ENCODE measurements around the gene NT5M. TPM values are rescaled to one million over a fixed set of nuclear protein-coding genes. Genes with fewer than 3 reads are reported as not detected.
"Not testable (repeated sequence)": the region's sequence is repeated elsewhere in the genome, so short reads cannot be mapped to it uniquely, and the experiment has no call there.

Gene NT5M
- 1 to 10 TPM; 3.4 to 6.1 (median 5.2) TPM for total RNA-seq
- polyA plus RNA-seq: 6.3 TPM
- long read RNA-seq, donor 1, transcript NT5M-201 (5 exons, 1,617 nt): major isoform, 13 of 31 reads
- long read RNA-seq, donor 1, partial matches to known transcripts: 0 of 31 reads
- long read RNA-seq, donor 1, other reads (novel, unspliced or antisense): 18 of 31 reads
- long read RNA-seq, donor 2, transcript NT5M-201 (5 exons, 1,617 nt): major isoform, 11 of 20 reads
- long read RNA-seq, donor 2, partial matches to known transcripts: 2 of 20 reads
- long read RNA-seq, donor 2, other reads (novel, unspliced or antisense): 7 of 20 reads
- long read RNA-seq, donor 3, partial matches to known transcripts: 0 of 5 reads
- long read RNA-seq, donor 3, other reads (novel, unspliced or antisense): 3 of 5 reads
- long read RNA-seq, donor 4, transcript NT5M-201 (5 exons, 1,617 nt): major isoform, 11 of 22 reads
- long read RNA-seq, donor 4, partial matches to known transcripts: 2 of 22 reads
- long read RNA-seq, donor 4, other reads (novel, unspliced or antisense): 6 of 22 reads

DNA sequence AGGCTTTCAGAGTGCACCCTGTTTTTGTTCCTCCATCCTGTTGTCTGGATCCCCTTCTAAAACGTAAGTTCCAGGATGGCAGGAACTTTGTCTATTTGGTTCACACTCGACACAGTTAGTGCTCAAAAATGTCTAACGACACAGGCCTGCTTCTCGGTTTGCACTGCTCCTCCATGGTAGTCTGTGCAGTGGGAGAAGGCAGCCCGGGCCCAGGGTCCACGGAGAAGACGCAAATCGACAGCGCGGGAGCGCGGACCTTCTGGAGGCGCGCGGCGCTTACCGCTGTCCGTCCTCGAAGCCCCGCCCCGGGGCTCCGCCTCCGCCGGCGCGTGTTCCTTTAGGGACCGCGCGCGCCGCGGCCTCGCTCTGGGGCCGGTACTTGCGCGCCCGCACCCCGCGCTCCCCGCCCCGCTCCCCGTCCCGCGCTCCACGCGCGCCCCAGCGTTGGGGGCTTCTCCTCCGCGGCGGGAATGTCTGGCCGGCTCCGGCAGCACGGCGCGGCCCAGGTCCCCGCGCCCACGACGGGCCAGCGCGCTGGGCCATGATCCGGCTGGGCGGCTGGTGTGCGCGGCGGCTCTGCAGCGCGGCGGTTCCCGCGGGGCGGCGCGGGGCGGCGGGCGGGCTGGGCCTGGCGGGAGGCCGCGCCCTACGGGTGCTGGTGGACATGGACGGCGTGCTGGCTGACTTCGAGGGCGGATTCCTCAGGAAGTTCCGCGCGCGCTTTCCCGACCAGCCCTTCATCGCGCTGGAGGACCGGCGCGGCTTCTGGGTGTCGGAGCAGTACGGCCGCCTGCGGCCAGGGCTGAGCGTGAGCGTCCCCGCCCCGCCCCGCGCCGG is at the start of gene NT5M:
Gene NT5M (plus strand): TSS at position 364 of the 837 bp plus-strand sequence. CDS start 178 bp downstream, at position 542.
- H3K27me3 ChIP-seq (ENCODE audit: control insufficient read depth, insufficient read depth): no peaks in the 10 kb centered on the region
- peak within 1 kb of the TSS; percentile 74 for H3K4me3 ChIP-seq (ENCODE audit: low read length)
- WGBS: under 1% methylated on average over 107 of the region's 107 CpGs
- intact Hi-C loops (cut with DNase I): no loop called here
- H3K9me3 ChIP-seq (ENCODE audit: control insufficient read depth, low read length): no peaks in the 10 kb centered on the region
- ATAC-seq (peak; percentile 87 to 92), DNase-seq (peak; percentile 80 to 95 (median 90))
- H3K27ac ChIP-seq (ENCODE audit: low read length): peak within 1 kb of the TSS; percentile 13
- H3K4me1 ChIP-seq (ENCODE audit: control insufficient read depth, insufficient read depth, low read length): no peaks in the 10 kb centered on the region

- intact Hi-C loops (cut with DNase I): no loop called here
- H3K4me3 ChIP-seq (ENCODE audit: low read length): no peak overlapping the region
- H3K9me3 ChIP-seq (ENCODE audit: control insufficient read depth, low read length): no peaks in the 10 kb centered on the region
- ATAC-seq (no peak), DNase-seq (no peak)
- H3K27ac ChIP-seq (ENCODE audit: low read length): no peak overlapping the region
- peaks cover 3% of the 10 kb centered on the region for H3K4me1 ChIP-seq (ENCODE audit: control insufficient read depth, insufficient read depth, low read length)
- no peaks in the 10 kb centered on the region for H3K27me3 ChIP-seq (ENCODE audit: control insufficient read depth, insufficient read depth)
- 90% methylated on average over 3 of the region's 3 CpGs for WGBS
Measured at GRCh38 chr17:17253406-17253805, 49.8 kb upstream of the NT5M start.

GRCh38 chr17:17254036-17254435 is 49.1 kb upstream of the NT5M start:
- intact Hi-C loops (cut with DNase I): no loop called here
- no peak overlapping the region for H3K27ac ChIP-seq (ENCODE audit: low read length)
- no peak for ATAC-seq

DNA sequence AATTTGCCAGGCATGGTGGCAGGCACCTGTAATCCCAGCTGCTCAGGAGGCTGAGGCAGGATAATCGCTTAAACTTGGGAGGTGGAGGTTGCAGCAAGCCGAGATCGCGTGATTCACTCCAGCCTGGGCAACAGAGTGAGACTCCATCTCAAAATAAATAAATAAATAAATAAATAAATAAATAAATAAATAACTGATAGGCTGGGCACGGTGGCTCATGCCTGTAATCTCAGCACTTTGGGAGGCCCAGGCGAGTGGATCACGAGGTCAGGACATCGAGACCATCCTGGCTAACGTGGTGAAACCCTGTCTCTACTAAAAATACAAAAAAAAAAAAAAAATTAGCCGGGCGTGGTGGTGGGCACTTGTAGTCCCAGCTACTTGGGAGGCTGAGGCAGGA is 47.5 kb upstream of the NT5M start:
- intact Hi-C loops (cut with DNase I); H3K27me3 ChIP-seq (ENCODE audit: control insufficient read depth, insufficient read depth); DNase-seq; H3K27ac ChIP-seq (ENCODE audit: low read length); H3K9me3 ChIP-seq (ENCODE audit: control insufficient read depth, low read length); H3K4me3 ChIP-seq (ENCODE audit: low read length); ATAC-seq; H3K4me1 ChIP-seq (ENCODE audit: control insufficient read depth, insufficient read depth, low read length): not testable (repeated sequence)
- WGBS: 94% methylated on average over 11 of the region's 11 CpGs

More at GRCh38 chr17:17254036-17254435, 49.1 kb upstream of the NT5M start:
- DNase-seq: no peak
- no peaks in the 10 kb centered on the region for H3K9me3 ChIP-seq (ENCODE audit: control insufficient read depth, low read length)
- H3K4me3 ChIP-seq (ENCODE audit: low read length): no peak overlapping the region
- WGBS: 83% methylated on average over 3 of the region's 3 CpGs
- H3K4me1 ChIP-seq (ENCODE audit: control insufficient read depth, insufficient read depth, low read length): peaks cover 3% of the 10 kb centered on the region
- no peaks in the 10 kb centered on the region for H3K27me3 ChIP-seq (ENCODE audit: control insufficient read depth, insufficient read depth)

GRCh38 chr17:17256316-17256715 is 46.9 kb upstream of the NT5M start:
- ATAC-seq: no peak
- Histone ChIP-seq H3K4me1 (ENCODE audit: control insufficient read depth, insufficient read depth, low read length) (peaks cover 3% of the 10 kb centered on the region), H3K9me3 (ENCODE audit: control insufficient read depth, low read length) (no peaks in the 10 kb centered on the region), H3K27me3 (ENCODE audit: control insufficient read depth, insufficient read depth) (no peaks in the 10 kb centered on the region), H3K27ac (ENCODE audit: low read length) (no peak overlapping the region), H3K4me3 (ENCODE audit: low read length) (no peak overlapping the region)
- 96% methylated on average over 1 of the region's 1 CpG for WGBS
- intact Hi-C loops (cut with DNase I): no loop called here
- DNase-seq: no peak

DNA sequence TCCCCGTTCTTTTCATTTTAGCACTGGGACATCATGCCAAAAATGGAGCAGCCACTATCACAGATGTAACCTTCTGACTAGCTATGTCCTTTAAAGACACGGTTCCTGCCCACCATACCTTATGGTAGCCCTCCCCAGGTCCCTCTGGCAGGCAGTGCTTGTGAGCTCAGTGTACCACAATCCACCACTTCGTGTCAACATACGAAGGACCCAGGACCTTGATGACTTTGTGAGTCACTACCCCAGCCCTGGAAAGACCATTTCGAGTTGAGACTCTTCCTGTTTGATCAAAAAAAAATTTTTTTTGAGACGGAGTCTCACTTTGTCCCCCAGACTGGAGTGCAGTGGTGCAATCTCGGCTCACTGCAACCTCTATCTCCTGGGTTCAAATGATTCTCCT is 45.2 kb upstream of the NT5M start:
- no peaks in the 10 kb centered on the region for H3K27me3 ChIP-seq (ENCODE audit: control insufficient read depth, insufficient read depth)
- 91% methylated on average over 7 of the region's 7 CpGs for WGBS
- ATAC-seq (no peak), DNase-seq (no peak)
- intact Hi-C loops (cut with DNase I): no loop called here
- H3K4me1 ChIP-seq (ENCODE audit: control insufficient read depth, insufficient read depth, low read length): no peaks in the 10 kb centered on the region
- no peak overlapping the region for H3K4me3 ChIP-seq (ENCODE audit: low read length)
- no peaks in the 10 kb centered on the region for H3K9me3 ChIP-seq (ENCODE audit: control insufficient read depth, low read length)
- H3K27ac ChIP-seq (ENCODE audit: low read length): no peak overlapping the region

DNA sequence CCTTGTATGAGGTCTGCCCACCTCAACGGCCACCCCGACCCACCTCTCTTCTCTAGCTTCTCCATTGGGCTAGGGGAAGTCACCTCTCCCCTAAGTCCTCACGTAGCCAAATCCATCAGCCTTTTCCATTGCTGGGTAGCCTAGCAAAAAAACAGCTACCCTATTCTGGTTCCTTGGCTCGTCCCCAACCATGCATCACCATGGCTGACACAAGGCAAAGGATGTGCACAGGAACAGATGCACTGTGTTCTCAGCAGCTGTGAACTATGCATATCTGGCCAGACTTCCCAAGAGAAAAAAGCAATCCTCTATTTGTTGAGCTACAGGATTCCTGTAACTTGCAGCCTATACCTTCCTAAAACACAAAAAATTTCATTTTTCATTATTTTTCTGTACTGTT is 44.2 kb upstream of the NT5M start:
- 95% methylated on average over 4 of the region's 4 CpGs for WGBS
- no peak for DNase-seq
- Histone ChIP-seq H3K4me3 (ENCODE audit: low read length) (no peak overlapping the region), H3K27ac (ENCODE audit: low read length) (no peak overlapping the region), H3K27me3 (ENCODE audit: control insufficient read depth, insufficient read depth) (no peaks in the 10 kb centered on the region), H3K4me1 (ENCODE audit: control insufficient read depth, insufficient read depth, low read length) (no peaks in the 10 kb centered on the region), H3K9me3 (ENCODE audit: control insufficient read depth, low read length) (no peaks in the 10 kb centered on the region)
- intact Hi-C loops (cut with DNase I): no loop called here
- ATAC-seq: no peak

DNA sequence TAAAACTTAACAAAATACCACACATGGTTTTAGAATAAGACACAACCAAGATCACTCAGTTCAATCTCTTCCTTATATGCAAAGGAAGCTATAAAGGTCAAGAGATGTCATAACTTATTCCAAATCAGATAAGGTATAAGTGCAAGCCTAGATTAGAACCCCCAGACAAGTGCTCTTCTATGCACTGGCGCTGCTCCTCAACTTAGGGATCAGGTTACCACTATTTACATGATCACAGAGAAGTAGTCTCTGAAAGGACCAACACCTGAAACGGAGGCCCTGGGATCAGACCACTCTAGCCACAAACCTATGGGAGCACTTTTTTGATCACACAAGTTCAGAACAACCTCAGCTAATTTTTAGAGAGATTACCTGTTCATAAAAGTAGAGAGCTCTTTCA is 38.7 kb upstream of the NT5M start:
- WGBS: 73% methylated on average over 2 of the region's 2 CpGs
- Histone ChIP-seq H3K9me3 (ENCODE audit: control insufficient read depth, low read length) (no peaks in the 10 kb centered on the region), H3K27me3 (ENCODE audit: control insufficient read depth, insufficient read depth) (no peaks in the 10 kb centered on the region), H3K27ac (ENCODE audit: low read length) (no peak overlapping the region), H3K4me3 (ENCODE audit: low read length) (no peak overlapping the region), H3K4me1 (ENCODE audit: control insufficient read depth, insufficient read depth, low read length) (no peaks in the 10 kb centered on the region)
- DNase-seq (no peak), ATAC-seq (no peak)
- intact Hi-C loops (cut with DNase I): no loop called here

GRCh38 chr17:17269926-17270773 is 33.0 kb upstream of the NT5M start:
- Histone ChIP-seq H3K27me3 (ENCODE audit: control insufficient read depth, insufficient read depth) (no peaks in the 10 kb centered on the region), H3K4me1 (ENCODE audit: control insufficient read depth, insufficient read depth, low read length) (no peaks in the 10 kb centered on the region), H3K9me3 (ENCODE audit: control insufficient read depth, low read length) (no peaks in the 10 kb centered on the region), H3K27ac (ENCODE audit: low read length) (no peak overlapping the region), H3K4me3 (ENCODE audit: low read length) (no peak overlapping the region)
- 85% methylated on average over 9 of the region's 9 CpGs for WGBS
- ATAC-seq (no peak), DNase-seq (no peak)
- intact Hi-C loops (cut with DNase I): no loop called here

DNA sequence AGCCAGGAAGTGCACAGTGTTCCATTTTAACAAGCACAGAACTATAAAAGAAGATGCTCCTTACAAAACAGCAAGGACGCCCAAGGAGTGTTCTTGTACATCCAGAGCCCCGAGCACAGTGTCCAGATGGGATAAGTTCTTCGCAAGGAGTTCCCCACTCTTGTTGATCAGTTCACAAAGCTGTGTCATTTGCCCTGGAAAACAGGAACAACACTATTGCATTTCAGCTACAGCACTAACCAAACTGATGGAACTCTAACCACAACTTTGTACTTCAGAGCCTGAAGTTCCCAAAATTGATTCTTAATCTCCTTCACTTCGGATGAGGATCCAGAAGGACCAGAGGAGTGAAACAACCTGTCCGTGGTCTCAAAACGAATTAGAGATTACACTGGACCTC is 27.2 kb upstream of the NT5M start:
- Histone ChIP-seq H3K4me1 (ENCODE audit: control insufficient read depth, insufficient read depth, low read length) (no peaks in the 10 kb centered on the region), H3K27ac (ENCODE audit: low read length) (no peak overlapping the region), H3K9me3 (ENCODE audit: control insufficient read depth, low read length) (no peaks in the 10 kb centered on the region), H3K4me3 (ENCODE audit: low read length) (no peak overlapping the region), H3K27me3 (ENCODE audit: control insufficient read depth, insufficient read depth) (no peaks in the 10 kb centered on the region)
- ATAC-seq (no peak), DNase-seq (no peak)
- intact Hi-C loops (cut with DNase I): no loop called here
- 74% methylated on average over 6 of the region's 6 CpGs for WGBS

All from right cardiac atrium (tissue), 5 donors.